Epidermal melanocyte (primary cell): ENCODE results near the gene SEC24D.
A peak's percentile ranks its signal among the peaks of the same experiment; 100 is the strongest.

Source experiments
- DNase-seq: peaks from one replicate; pipeline ENCODE4 v3.0.0; 2011; ENCODE audit warnings: low spot score; ENCODE audit not compliant: insufficient read length

The SEC24D gene

DNA sequence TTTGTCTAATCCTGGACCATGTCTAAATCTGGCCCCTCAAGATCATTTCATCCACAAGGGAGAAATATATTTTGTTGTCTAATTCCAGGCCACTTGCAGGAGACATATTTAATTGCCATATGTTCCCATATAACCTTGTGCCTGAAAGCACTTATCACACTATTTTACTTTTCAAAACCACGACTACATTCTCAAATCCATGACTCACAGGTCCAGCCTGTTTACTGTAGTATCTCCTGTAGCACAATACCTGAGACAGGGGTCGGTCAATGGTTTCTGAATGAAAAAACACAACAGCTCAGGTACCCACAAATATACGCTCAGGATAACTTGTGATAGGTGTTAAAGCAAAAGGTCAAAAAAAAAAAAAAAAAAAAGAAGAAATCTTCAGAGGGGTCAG lies 60.9 kb downstream of the SEC24D start:
- DNase-seq: no peak

DNA sequence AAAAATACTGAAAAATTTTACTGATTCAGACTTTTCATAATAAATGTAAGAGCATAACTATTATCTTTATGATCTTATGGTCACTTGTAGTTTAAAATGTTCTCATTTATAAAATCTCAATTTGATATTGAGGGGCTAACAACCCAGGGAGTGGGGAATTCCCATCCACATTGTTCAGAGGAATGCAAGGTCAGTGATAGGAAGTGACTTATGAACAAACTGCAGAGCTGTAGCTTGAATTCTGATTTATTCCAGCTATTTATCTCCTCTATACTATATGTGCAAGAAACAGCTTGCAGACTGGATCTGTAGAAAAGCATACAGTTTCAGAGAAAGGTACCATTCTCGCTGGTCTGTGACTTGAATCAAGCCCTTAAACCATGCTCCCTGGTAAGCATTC lies 61.6 kb downstream of the SEC24D start:
- no peak for DNase-seq

DNA sequence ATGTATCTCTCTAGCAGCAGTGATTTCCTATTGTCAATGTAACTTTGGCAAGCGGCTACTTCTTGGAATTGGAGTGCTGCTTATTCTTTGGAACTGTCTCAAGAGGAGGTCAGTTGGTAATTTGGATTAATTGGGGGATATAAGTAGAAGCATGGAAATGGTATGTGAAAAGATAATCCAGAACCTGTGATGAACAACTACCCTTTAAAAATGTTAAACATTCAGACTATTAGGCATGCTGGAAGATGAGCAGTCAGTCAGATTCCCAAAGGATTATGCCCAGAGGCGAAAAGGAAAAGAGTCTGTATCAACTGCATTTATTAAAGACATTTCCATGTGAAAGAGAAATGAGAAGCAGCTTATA lies 62.5 kb downstream of the SEC24D start:
- DNase-seq: no peak

DNA sequence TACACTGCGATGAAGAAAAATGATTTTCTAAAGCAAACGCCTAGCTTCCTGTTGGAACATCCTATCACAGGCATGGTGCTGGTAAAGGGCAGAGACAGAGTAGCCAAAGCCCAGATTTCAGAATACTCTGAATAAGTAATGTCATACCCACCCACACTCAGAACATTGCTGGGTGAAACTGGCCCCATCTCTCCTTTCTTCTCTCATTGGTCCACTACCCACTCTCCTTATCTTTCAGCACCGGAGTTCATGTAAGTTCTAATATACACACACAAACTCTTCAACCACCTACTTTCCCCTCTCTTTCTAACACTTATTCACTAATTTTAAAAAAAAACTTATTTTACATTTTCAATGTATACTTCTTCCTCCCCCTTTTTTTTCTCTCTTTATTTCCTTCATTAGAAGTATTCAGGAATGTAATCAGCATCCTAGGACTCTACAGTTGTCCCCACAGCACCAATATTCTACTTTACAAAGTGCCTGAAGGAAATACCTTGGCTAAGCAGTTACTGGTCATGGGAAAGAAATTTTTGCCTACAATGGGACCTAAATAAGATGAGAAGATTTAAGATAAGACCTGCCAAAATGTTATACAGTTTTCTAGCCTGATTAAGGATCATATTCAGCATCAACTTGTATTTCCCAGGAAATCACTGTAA lies 63.0 kb downstream of the SEC24D start:
- no peak for DNase-seq

DNA sequence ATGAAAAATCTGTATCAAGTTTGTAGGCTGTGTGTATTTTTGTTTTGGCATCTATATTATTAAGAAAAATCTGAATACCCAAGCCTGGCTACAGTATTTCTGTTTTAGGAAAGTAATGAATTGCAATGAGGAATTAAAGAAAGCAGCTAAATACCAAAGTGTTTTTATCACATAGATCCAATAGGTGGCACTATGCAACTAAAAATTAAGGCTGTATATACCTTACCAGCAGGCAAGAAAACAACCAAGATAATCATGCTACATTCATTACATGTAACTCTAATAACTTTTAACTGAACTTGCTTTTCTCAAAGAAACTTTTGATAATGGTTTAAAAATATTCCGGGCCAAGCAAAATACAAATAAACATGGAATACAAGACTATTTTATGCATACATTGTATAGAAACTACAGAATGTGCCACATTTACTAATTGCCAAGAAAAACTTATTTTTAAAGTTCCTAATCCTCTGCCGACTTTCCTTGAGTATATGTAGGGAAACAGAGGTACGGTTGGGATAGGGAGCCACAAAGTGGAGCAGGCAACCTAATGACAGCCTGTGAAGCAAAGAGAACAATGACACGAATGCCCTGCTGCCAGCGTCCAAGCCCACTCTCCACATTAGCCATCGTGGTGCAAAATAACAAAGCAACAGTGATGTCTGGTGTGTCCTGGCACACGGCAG lies 63.7 kb downstream of the SEC24D start:
- DNase-seq: peak; percentile 57

DNA sequence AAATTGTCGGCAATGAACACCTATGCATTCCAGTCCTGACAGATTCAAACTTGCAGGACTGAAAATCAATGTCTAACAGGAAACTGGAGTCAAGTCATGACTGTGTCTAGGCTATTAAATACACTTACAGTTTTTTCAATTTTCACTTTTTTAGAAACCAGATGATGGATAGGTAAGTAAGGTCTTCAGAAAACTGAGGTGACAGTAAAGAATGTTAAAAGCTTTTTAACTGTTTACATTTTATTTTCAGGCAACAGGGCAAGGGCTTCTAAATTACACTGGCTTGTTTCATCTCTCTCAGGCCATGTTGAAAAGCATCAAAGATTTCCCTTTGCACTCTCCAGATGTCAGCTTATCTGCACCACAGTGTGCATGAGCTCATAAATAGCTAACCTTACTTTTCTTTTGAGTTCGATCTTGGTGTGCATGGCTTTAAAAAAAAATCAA lies 65.2 kb downstream of the SEC24D start:
- DNase-seq: no peak

DNA sequence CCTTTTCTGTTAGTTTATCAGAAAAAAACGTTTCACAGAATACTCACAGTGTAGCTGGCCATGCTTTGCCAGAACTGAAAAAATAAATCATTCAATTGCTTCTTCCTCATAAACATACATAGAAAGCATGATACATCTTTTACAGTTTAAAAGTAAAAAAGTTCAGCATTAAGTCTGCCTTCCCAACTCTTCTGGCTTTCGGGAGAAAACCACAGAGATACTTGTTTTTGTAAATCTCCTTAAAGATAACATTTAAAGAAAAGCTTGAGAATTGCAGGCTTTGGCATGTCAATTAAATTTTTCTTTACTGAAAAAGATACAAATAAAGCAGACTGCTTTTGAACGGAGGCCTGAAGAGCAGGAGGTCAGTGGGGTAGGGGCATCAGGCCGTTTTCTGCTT lies 66.8 kb downstream of the SEC24D start:
- DNase-seq: no peak

DNA sequence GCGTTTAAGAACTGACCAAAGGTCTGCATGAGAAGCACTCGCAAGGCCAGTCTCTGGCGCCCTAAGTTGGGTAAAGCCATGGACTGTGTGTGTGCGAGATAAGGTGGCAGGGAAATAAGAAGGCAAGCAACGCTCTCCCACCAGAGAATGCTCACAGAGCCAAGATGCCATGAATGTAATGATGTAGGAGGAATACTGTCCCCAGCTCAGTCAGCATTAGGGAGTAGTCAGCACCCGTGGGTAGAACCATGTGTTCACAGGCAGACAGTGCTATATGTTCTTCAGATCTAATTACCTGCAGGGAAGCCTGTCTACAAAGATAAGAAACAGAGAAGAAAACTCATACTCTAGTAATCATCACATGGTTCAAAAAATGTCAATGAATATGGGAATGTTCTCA lies 68.8 kb downstream of the SEC24D start:
- DNase-seq: no peak

DNA sequence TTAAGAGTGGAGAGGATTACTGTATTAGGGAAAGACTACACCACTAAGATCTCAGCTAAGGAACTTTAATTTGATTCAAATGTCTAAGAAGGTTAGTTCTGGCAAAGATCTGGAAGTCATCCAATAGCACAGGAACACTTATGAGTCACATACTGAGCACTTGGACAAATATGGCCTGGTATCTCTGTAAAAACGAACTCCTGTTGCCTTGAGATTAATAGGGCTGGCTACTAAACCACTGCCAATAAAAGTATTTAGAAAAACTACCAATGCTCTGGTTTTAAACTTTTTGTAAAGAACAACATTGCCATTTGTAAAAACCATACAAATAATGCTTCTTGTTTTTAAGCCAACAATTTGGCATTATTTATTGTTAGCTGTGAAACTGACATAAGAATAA lies 70.5 kb downstream of the SEC24D start:
- peak; percentile 59 for DNase-seq

DNA sequence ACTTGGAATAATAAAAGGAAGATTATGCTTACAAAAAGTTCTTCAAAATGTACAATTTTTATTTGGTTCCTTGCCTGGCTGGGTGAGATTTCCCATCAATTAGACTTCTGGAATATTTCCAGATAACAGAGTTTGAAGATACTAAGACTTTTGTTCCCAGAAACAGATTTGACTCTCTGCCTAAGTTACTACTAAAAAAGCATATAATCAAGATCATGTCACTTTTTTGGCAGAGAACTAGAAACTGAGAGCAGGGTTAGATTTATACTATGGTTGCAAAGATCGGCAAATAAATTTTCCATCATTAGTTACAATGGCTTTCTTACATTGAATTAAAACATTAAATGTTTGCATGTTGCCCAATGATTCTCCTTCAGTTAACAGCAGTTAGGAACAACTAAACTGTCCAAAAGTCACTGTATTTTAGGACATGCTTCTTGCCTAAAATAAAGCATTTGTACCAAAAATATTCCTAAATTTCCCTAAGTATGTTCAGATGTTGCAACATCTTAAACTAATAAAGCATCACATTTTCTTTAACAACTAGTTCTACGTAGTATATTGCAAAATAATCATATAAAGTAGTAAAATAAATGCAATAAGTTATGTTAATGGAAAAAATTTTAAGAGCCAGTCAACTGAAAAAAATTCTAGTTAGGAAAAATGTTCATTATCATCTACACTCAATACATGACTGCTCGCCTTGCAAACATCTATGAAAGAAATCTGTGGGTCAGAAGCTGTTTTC lies 73.0 kb downstream of the SEC24D start:
- no peak for DNase-seq

DNA sequence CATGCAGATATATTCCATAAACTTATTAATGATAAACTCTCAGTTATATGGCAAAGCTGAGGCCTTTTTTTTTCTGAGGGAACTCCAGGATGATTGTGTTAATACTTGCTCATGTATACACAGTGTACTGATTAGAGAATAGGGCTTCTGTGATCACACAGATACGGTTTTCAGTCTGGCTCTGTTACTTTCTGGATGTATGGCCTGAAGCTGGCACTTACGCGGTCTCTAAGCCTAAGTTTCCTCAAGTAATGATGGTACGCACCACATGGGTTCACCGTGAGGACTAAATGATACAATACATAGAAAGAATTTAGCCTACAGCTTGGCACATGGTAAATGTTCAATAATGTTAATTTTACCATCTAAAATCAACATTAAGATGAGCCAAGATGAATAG lies 73.8 kb downstream of the SEC24D start:
- no peak for DNase-seq

DNA sequence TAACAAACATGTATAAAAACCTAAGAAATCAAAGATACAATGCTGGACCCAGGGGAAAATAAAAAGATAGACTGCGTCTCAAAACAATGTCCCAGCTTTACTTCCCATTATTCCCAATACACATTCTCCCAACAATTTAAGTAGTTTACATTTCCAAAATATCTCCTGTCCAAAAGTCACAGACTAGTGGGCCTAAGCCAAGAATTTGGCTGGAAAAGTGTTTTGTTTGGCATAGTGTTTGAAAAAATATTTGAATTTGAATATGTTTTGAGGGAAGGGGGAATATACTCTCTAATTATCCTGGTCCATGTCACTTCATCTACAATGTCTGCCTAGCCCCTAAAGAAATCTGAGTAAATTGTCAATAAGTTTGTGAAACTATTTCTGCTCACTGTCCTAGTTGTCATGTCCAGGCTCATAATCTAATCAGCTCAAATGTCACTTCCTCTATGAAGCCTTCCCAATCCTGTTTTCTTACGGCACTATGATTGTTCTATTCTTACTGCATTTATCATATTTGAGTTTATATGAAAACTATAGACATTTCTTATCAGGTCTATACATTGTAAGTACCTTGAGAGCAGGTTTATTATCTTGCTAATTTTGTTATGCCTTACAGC lies 74.4 kb downstream of the SEC24D start:
- no peak for DNase-seq

DNA sequence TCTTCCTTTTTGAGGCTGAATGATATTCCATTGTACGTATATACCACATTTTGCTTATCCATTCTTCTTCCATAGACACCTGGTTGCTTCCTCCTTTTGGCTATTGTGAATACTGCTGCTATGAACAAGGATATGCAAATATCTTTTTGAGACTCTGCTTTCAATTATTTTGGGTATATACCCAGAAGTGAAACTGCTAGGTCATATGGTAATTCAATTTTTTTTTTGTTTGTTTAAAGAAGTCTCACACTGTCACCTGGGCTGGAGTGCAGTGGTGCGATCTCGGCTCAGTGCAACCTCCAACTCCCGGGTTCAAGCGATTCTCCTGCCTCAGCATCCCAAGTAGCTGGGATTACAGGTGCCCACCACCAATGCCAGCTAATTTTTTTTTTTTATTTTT lies 75.4 kb downstream of the SEC24D start:
- DNase-seq: no peak

DNA sequence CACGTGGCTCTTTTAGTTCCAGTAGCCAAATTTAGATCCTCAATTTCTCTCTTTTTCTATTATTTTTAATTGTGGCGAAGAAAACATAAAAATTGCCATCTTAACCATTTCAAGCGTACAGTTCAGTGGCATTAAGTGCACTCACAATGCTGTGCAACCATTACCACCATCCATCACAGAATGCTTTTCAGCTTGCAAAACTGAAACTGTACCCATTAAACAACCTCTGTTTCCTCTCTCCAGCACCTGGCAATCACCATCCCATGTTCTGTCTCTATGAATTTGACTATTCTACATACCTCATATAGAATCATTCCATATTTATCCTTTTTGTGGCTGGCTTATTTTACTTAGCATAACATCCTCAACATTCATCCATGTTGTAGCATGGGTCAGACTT lies 75.8 kb downstream of the SEC24D start:
- DNase-seq: no peak

DNA sequence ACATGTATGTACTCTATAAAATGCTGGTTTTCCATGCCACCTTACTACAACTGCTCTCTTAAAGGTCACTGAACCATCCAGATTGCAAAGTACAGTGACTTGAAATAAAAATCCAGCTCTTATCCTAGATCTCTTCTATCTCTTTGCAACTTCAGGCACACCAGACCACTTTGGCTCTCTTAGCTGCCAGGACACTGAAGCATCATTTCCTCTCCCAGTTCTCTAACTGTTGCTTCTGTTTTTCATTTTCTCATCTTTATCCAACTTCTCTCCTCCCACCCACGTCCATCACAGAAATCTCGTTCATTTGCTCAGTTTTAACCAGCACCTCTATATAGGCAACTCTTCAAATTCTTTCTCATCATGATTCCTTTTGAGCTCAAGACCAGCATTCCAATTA lies 76.4 kb downstream of the SEC24D start:
- DNase-seq: no peak

DNA sequence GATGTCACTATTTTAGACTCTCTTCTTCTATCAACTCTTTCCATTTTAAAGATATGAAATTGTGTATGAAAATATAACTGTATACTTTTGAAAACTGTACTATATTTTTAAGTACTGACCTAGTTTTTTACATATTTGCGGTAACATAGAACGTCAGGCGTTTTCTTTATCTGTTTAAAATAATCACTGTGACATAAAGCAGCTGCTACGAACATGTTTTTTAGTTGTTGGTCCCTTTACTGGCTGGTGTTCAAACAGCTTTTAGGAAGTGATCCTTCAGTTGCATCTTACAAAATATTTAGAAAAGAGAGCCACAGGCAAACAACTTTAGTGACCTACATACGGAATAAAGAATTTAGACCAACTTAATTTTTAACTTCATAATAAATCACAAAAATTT lies 77.6 kb downstream of the SEC24D start:
- DNase-seq: no peak

DNA sequence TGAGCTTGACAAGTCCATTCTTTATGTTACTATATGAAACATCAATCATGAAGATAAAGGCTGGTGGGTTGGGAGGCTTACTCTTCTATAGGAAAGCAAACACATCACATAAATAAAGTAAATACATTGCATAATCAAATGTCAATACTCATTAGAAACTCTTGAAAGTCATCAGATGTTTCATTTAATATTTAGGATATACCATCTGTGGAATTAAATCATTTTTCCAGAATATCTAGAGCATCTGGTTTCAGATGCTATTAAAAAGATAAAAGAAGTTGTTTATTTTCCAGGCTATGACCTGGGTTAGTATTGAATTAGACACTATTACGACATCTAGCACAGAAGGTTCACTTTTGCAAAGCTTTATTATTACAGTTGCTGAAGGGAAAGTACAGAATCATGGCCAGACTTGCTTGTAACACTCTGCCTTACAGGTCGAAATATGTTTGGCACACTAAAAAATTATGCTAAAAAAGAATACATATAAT lies 78.1 kb downstream of the SEC24D start:
- no peak for DNase-seq

DNA sequence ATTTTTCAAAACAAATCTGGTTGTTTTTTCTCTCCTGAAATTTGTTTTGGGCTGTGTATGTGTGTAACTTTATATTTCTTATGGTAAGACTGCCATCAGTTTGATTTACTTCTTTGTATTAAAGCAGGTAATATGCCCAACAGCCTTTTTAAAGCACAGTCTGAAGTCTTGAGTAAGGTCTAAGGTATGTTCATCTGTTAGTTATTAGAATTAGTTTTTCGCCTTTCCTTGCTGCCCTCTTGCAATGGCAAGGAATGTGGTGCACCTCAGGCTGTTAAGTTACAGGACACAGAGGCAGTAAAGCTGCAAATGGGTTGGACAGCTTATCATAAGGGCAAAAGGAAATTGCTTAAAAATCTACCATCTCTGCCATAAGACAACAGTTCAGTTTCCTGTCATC lies 79.0 kb downstream of the SEC24D start:
- no peak for DNase-seq

DNA sequence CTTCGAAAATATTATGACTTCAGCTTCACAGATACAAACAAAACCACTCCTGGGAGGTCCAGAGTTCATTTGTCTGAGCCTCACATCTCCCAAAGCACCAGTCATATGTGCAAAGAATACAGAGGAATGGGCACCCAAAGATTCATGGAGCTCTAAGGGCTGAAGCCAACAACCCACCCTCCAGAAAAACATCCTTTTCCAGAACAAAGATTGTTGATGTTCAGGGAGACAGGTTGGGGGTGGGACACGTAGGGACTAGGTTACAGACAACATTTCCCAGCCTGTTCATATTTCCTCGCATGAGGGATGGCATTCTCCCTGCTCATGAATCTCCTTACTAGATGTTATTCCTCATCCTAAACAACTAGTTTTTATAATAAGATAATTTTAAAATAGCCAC lies 79.5 kb downstream of the SEC24D start:
- no peak for DNase-seq

DNA sequence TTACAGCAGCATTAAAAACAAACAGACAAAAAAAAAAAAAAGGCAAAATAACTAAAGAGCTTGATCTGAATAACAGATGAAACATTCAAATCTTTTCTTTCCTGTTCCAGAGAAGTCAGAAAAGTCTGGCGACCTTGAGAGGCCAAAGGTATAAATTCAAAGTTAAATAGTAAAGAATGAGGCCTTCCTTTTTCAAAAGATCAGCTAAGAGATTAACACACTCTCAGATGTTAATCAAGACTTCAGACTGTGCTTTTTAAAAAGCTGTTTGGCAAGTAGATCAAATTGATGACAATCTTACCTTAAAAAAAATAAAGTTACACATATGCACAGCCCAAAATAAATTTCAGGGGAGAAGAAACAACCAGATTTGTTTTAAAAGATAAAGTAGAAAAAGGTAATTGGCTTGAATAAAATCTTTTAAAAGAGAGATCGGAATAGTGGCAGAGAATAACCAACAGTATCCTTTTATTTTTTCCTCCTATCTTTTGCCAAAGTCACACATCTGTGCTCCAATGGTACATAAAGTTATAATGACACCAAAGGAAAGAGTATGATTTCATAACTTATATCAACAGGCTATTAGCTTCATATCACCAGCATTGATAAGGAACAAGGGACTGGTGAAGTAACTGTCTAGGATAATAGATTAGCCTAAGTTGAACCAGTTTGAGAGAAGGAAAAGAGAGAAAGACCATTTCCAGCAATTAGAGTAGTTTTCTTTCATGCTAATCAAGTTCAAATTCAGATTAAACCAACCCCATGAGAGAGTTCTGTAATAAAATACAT lies 80.3 kb downstream of the SEC24D start:
- DNase-seq: no peak

DNA sequence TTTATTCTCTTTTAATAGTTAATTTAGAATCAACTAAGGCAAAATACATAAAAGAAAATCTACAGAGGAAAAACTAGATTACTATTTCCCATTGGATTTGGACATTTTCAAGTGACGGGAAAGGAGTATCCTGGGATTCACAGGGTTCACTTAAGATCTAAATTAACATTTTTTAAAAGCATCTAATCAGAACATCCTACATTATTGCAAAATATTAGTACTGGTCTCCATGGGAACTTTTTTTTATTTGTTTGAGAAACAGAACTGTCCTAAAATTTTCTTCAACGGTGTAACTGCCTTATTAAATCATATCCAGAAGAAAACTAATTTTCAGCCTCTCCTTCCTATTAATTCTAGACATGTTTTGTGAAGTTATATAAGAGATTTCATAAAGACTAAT lies 81.0 kb downstream of the SEC24D start:
- DNase-seq: no peak
